Activated CD8-positive, alpha-beta T cell treated with anti-CD3 and anti-CD28 coated beads for 36 hours (primary cell): ENCODE data around the gene BABAM1. TPM values are rescaled to one million over a fixed set of nuclear protein-coding genes. Genes with fewer than 3 reads are reported as not detected.

Experiments used
- ATAC-seq: fragments of 200-7000 bp; cut with Tn5 transposase; one replicate; pipeline ENCODE4 v1.10.0; 2021; ENCODE audit warnings: mild to moderate bottlenecking, moderate library complexity
- CTCF ChIA-PET: fragments of 350-600 bp; sonication (Branson Sonifier 250); formaldehyde crosslinking; loops from one replicate; lab custom pipeline; 2021; ENCODE audit warnings: antibody characterized with exemption; lab: Charles Lee
- POLR2A ChIA-PET: fragments of 350-600 bp; sonication (Branson Sonifier 250); formaldehyde crosslinking; loops from one replicate; lab custom pipeline; 2021; ENCODE audit warnings: antibody characterized with exemption; lab: Charles Lee
- DNase-seq: peaks from one replicate; pipeline ENCODE4 v3.0.0-alpha.2; 2020
- H3K27ac Mint-ChIP-seq: one replicate; pipeline ENCODE4 v1.8.0; 2021; ENCODE audit warnings: mild to moderate bottlenecking, mixed read lengths
- H3K27me3 Mint-ChIP-seq: one replicate; pipeline ENCODE4 v1.8.0; 2021; ENCODE audit warnings: mixed read lengths
- H3K36me3 Mint-ChIP-seq: one replicate; pipeline ENCODE4 v1.8.0; 2021; ENCODE audit warnings: low read depth, mixed read lengths
- H3K4me1 Mint-ChIP-seq: one replicate; pipeline ENCODE4 v1.8.0; 2021; ENCODE audit warnings: low read depth, mixed read lengths
- H3K4me3 Mint-ChIP-seq: one replicate; pipeline ENCODE4 v1.8.0; 2021; ENCODE audit warnings: mild to moderate bottlenecking, moderate library complexity, mixed read lengths
- H3K9me3 Mint-ChIP-seq: one replicate; pipeline ENCODE4 v1.8.0; 2021; ENCODE audit warnings: mixed read lengths
- CTCF ChIP-seq: fragments of 200-600 bp; IDR thresholded peaks from one replicate; pipeline ENCODE4 v1.8.0; 2022; ENCODE audit warnings: antibody characterized with exemption, mild to moderate bottlenecking
- intact Hi-C: fragments of 100-400 bp; cut with micrococcal nuclease; formaldehyde crosslinking; loops from one replicate; pipeline ENCODE4 v1.10.0; 2022
- total RNA-seq, 2 experiments: library from RNA; stranded (reverse); gene quantifications; one replicate each; pipeline ENCODE4 v1.2.3, GENCODE V29; 2021

The BABAM1 gene
- total RNA-seq, 2 experiments from 2014 or later, result 105 to 106 TPM

GRCh38 chr19:17285415-17286135 is 18.3 kb downstream of the BABAM1 start:
- DNase-seq, result no peak
- no peaks in the 10 kb centered on the region for H3K9me3 Mint-ChIP-seq

GRCh38 chr19:17286263-17286662 is 19.0 kb downstream of the BABAM1 start:
- Mint-ChIP-seq H3K27me3 (no peaks in the 10 kb centered on the region), H3K27ac (no peak overlapping the region), H3K4me3 (no peak overlapping the region), H3K4me1 (peaks cover 3% of the 10 kb centered on the region), H3K36me3 (peaks cover 24% of the 10 kb centered on the region), H3K9me3 (no peaks in the 10 kb centered on the region)
- no peak for TF ChIP-seq CTCF
- ChIA-PET POLR2A (no interaction called here), CTCF (interaction anchor here (1.3 kb wide), 1 partner anchor 26 kb away, joined by 8 read pairs; no protein-coding TSS in a partner anchor)
- intact Hi-C loops, result no loop called here
- DNase-seq, result no peak
- ATAC-seq, result no peak

More at GRCh38 chr19:17285415-17286135, 18.3 kb downstream of the BABAM1 start:
- Mint-ChIP-seq H3K27ac (no peak overlapping the region), H3K36me3 (peaks cover 24% of the 10 kb centered on the region), H3K27me3 (no peaks in the 10 kb centered on the region), H3K4me3 (no peak overlapping the region), H3K4me1 (peaks cover 6% of the 10 kb centered on the region)
- POLR2A ChIA-PET, result no interaction called here
- no peak for ATAC-seq
- TF ChIP-seq CTCF, result no peak
- intact Hi-C loops, result no loop called here
- CTCF ChIA-PET, result interaction anchor here (1.3 kb wide), 1 partner anchor 25 kb away, joined by 8 read pairs; no protein-coding TSS in a partner anchor

GRCh38 chr19:17286752-17287151 is 19.5 kb downstream of the BABAM1 start:
- ChIA-PET CTCF (interaction anchor here (1.3 kb wide), 1 partner anchor 26 kb away, joined by 8 read pairs; no protein-coding TSS in a partner anchor), POLR2A (no interaction called here)
- no peak for TF ChIP-seq CTCF
- intact Hi-C loops, result no loop called here
- Mint-ChIP-seq H3K9me3 (no peaks in the 10 kb centered on the region), H3K4me1 (peaks cover under 1% of the 10 kb centered on the region), H3K4me3 (no peak overlapping the region), H3K27ac (no peak overlapping the region), H3K36me3 (peaks cover 24% of the 10 kb centered on the region), H3K27me3 (no peaks in the 10 kb centered on the region)
- no peak for ATAC-seq
- DNase-seq, result no peak

- intact Hi-C loops, result no loop called here
- H3K4me1 Mint-ChIP-seq, result peaks cover 3% of the 10 kb centered on the region
- DNase-seq, result peak; percentile 79
- H3K27ac Mint-ChIP-seq, result no peak overlapping the region
- H3K4me3 Mint-ChIP-seq, result no peak overlapping the region
- TF ChIP-seq CTCF, result no peak
- POLR2A ChIA-PET, result interaction anchor here (1.7 kb wide), 1 partner anchor 23 kb away, joined by 4 read pairs; no protein-coding TSS in a partner anchor
- CTCF ChIA-PET, result interaction anchor here (1.6 to 1.7 kb wide), 2 partner anchors 22 to 34 kb away, joined by 3 to 5 read pairs; partner anchors contain the start of gene BABAM1
- H3K9me3 Mint-ChIP-seq, result no peaks in the 10 kb centered on the region
- no peaks in the 10 kb centered on the region for H3K27me3 Mint-ChIP-seq
- peaks cover 12% of the 10 kb centered on the region for H3K36me3 Mint-ChIP-seq
- peak; percentile 25 for ATAC-seq
Observed at GRCh38 chr19:17289489-17289888, 22.2 kb downstream of the BABAM1 start.
